HG03558 (cell line): ENCODE measurements around the gene KLHL33.

Source experiments
- ATAC-seq: cut with Tn5 transposase; IDR thresholded peaks from one replicate; pipeline ENCODE4 v1.9.1; 2021; ENCODE audit warnings: moderate number of reproducible peaks; ENCODE audit not compliant: unreplicated experiment; ENCODE audit errors: extremely low read depth

Gene KLHL33

DNA sequence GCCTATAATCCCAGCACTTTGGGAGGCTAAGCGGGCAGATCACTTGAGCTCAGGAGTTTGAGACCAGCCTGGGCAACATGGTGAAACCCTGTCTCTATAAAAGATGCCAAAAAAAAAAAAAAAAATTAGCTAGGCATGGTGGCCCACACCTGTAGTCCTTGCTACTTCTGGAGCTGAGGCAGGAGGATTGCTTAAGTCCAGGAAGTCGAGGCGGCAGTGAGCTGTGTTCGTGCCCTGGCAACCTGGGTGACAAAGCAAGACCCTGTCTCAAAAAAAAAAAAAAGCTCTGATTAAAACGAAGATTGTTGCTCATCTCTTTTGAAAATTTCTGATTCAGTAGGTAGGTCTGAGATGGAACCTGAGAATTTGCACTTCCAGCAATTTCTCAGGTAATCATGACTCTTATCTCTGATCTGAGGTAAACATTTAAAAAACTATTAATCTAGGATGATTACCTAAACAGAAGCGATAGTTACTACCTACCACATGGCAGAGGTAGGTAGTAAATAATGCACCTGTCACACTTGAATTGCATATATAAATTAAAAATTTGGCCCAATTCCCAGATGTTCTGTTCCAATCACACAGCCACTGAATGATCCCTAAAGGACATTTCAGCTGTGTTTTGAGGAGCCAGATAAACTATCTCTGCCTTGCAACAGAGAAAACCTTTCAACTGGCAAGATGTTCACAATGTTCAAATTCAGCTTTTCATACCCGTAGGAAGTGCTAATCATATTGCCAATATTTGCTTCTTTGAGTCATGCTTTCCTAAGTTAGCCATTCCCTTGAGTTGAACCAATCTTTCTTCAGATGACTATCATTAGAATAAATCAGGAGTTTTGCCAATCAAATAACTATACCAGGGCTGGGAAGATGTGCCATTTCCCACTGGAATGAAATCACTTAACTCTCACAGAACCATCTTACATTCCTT is 18.4 kb downstream of the KLHL33 start:
- no peak for ATAC-seq

DNA sequence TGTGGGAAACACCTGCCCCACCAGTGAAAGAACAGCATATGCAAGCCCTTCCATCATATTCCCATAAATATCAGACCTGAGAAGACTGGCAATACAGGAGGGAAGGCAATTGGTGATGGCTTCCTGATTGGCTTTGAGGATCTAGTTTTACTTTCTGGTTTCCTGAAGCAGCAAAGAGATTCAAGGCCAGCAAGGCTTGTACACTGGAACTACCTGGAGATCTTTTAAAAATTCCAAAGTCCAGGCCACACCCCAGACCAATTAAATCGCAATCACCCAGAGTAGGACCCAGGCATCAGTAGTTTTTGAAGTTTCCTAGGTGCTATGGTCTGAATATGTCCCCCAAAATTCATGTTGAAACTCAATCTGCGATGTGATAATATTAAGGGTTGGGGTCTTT is 19.7 kb downstream of the KLHL33 start:
- ATAC-seq: no peak

DNA sequence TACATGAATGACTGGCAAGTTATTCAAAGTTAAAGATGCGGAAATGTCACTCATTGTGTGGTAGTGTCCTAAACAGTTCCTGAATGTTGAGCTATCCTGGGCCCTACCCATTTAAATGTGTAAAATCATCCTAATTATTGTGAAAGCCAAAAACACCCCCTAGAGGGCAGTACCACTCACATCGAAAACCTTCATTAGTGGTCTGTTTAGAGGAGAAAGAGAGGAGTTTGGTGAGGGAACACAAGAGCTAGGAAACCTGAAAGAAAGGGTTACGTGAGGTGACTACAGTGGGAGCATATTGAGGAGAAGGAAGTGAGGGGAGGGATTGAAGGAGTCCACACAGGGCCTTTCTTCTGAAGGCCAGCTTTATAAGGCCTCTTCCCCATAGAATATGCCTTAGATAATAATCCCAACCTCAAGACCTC is 20.2 kb downstream of the KLHL33 start:
- ATAC-seq: no peak

DNA sequence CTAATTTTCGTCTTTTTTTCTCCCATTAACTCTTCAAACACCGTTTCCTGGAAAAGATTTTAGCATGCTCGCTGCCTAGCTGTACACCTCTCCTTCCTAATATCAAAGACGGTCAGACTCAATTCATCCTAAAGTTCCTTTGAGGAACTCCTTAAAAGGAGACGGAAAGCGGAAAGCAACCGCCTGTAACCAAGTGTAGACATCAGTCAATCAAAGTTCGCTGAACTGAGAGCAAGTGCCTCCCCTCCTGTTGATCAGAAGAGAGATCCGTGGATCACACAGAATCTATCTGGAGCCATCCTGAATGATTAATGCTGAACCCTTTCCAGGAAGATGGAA is 22.3 kb downstream of the KLHL33 start:
- ATAC-seq: no peak

DNA sequence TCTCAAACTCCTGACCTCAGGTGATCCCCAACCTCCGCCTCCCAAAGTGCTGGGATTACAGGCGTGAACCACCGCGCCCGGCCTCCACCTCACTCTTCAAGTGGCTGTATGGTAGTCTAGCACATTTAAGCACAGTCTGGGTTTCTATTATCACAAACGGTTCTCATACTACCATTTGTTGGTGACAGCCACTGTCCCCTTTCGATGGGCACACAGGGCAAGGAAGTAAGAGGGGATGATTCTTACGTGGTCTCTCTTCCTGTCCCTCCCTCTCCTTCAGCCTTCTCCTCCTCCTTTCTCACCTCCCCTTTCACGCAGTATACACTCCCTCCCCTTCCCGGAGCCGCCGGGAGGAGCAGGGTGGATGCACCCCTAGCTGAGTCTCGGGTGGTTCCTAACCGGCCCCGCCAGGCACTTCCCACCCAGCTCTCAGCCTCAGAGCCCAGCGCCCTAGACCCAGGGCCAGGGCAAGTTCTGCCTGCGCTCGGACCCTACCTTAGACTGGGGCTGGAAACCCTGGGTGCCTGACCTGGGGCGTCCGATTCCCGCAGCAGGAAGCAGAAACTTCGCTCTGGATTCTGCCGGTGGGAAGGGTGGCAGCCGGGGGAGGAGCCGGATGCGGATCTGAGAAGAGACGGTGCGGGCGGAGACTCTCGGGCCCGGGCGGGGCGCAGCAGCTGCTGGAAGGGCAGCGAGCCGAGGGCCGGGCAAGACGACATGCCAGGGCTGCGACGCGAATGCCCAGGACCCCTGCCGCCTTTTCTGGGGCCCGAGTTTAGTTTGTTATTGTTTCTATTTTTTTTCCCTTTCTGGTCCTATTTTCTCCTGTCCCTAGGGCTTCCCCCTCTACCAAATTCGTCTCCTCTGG is 22.9 kb downstream of the KLHL33 start, which contains the start of gene TEP1:
Gene TEP1, minus strand, starts transcription at position 626 of the 868 bp plus-strand sequence. CDS start 5,062 bp downstream, outside the sequence.
- no peak for ATAC-seq

DNA sequence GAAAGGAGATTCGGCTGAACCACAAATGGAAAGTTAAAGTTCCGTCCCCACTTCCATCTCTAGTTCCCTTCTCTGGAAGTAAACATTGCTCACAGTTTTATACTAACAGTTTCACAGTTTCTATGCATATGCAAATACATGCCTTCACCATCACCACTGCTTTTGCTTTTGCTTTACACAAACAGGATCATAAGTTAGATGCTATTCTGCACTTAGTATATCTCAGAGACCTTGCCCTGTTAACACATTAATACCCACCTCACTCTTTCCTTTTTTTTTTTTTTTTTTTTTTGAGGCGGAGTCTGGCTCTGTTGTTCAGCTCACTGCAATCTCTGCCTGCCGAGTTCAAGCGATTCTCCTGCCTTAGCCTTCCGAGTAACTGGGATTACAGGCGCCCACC is 23.6 kb downstream of the KLHL33 start:
- ATAC-seq: peak; percentile 40

DNA sequence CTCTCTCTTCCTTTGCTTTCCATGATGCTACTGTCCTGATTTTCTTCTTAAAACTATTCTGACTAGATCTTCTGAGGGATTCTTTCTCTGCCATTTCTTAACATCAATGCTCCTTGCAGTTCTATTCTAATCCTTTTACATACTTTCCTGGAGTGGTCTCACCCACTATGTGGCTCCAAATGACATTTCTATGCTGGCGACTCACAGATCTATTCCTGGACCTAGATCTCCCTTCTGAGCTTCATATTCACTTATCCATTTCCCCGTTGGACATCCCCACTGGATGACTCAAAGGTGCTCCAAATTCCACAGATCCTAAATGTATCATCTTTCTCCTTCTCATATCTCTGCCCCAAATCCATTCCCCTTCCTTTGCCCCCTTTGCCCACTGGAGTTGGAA is 26.7 kb downstream of the KLHL33 start:
- ATAC-seq: no peak

DNA sequence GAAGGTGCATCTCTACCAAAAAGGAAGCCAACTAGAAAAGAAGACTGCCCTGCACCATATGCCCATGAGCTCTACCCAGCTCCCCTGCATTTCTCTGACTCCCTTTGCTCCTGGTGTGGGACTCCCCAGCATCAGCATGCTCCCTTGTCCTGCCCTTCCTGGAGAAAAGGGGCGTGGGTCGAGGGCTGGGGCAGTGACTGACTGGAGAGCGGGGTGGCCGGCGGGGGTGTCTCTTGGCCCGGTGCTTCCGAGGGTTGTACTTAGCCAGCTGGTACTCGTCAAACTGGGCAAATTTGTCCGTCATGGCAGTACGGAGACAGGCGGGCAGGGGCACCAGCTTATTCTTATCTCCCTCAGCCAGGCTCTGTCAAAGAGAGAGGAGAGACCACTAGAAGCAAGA is 32.4 kb downstream of the KLHL33 start:
- no peak for ATAC-seq

DNA sequence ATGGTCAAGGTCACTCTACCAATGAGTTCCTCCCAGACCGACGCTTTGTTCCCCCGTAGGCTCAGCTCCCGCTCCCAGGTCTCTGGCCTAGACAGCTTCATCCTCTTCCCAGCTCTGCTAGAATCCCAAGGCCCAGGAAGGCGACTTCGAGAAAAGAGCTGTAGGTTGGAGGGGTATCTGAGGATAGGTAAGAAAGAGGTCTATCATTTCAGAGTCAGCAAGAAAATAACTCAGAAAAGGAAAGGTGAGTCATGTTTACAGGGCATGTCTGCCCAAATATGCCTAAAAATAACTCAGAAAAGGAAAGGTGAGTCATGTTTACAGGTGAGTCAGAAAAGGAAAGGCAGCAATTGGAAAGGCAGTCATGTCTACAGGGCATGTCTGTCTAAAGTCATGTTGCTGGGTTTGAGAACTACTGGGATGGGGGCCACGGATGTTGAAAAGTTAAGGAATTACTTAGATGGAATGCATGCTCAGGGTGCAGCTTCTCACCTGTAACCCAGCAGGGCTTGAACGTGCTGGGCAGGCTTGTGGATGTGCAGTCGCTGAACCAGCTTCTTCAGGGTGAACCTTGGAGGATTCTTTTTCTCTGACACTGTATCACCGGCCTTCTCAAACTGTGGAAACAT is 34.9 kb downstream of the KLHL33 start:
- ATAC-seq: no peak

DNA sequence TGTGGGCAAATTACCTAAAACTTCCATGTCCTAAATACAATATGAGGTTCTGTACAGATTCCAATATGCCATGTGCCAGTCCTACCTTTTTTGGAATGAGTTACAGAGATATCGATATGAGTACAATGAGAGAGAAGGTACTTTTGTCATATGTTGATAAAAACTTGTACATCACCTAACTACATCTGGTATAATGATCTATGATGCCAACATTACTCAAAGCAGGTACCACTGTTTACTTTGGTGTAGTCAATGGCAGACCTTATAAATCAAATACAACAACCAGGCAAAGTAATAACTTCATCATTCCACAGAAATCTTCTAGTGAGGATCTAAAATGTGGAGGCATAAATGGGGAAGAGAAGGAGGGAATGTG is 35.4 kb downstream of the KLHL33 start:
- ATAC-seq: no peak

DNA sequence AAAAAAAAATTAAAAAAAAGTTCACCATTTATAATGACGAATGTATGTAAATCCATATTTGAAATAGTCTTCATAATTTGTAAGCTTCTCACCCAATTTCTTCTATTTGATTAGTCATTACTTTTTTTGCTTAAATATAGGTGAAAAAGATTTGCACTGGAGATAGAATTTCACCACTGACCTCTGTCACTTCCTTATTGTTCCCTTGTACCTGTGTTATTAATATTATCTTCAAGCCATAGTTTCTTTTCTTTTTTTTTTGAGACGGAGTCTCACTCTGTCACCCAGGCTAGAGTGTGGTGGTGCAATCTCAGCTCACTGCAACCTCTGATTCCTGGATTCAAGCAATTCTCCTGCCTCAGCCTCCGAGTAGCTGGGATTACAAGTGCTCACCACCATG is 38.5 kb downstream of the KLHL33 start:
- ATAC-seq: no peak

DNA sequence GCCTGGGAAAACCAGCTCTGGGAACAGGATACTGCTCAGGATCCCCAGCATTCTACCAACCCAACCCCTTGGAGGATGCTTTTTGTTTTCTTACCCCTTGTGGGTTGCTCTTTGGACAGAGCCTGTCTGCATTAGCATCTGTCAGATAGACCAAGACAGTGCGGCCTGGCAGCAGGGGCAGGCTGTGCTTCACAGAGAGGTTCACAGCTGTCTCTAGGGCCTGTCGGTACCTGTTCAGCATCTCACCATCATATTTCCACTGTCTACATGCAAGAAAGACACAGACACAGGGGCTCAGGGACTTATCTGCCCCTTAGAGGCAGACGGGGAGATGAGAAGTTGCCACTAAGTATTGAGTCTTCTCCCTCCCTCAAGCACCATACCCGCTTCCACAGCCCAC is 44.5 kb downstream of the KLHL33 start:
- no peak for ATAC-seq

DNA sequence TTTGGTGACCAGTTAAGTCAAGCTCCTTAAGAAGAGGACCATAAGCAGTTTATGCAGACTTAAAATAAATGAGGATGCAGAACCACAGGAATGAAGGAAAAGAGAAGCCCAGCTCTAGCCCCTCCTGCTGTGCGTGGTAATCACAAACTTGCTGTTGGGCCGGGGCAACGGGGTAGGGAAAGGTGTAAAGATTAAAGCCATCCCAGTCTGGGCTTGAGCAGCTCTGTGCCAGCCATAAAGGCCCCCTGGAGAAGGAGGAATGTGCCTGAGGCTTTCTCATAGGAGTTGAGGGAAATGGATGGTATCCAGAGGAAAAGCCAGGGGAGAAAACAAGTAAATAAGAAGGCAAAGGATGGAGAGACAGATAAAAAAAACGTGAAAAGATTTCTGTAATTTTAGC is 47.8 kb downstream of the KLHL33 start:
- ATAC-seq: no peak

DNA sequence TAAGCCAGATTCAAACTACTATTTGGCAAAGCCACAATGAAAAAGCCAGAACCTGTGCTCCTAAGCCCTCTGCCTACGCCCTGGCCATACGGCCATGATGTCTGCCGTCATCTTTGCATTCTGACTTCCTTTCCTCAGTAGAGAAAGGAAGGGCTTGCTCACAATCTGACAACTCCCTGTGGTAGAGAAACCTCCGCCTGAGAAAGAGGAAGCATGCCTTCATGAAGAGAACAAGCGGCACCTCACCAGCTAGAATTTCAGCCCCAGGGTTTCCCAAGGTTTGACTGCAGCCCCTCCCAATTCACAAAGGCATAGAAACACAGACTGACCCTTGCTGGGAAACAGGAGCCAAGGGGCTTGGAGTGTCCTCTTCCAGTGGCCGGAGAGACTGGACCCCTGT is 48.4 kb downstream of the KLHL33 start:
- no peak for ATAC-seq

DNA sequence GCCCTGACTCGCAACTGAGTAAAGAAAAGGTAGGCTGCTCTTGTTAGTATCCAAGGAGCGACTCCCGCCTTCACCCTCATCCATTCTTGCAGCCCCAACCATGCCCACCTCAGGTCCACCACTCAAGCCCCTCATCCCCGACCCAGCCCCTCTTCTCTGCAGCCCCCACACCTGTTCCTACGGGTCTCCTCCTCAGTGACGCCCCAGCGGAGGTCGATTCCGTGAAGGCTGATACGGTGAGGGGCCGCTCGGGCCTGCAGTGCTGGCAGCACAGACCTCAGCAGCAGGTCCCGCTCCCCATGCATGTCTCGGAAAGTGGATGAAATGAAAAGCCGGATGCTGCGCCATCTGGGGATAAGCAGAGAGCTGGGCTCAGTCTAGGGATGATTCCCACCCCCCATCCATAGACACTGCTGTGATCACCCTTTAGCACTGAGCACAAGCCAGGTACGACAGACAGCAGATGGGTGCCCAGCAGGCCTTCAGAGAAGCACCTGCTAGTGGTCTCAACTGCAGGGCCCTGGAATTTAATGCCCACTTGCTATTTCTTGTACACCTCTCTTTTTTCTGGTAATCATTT is 49.6 kb downstream of the KLHL33 start:
- no peak for ATAC-seq

DNA sequence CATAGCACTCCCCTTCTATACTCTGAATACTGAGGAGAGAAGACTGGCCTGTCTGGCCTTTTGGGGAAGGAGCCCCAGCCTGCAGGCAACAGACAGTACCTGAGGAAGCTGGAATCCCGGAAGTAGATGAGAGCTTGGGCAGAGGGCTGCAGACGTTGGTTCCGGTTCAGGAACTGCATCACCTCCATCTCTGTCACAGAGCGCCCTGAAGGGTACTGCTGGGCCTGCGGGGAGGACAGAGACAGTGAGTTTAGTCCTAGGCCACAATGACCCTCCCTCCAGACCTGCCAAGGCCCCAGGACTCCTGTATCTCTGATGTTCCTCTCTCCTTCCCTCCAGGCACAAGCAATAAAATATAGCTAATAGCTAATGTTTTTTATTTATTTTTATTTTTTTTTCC is 51.1 kb downstream of the KLHL33 start:
- no peak for ATAC-seq

DNA sequence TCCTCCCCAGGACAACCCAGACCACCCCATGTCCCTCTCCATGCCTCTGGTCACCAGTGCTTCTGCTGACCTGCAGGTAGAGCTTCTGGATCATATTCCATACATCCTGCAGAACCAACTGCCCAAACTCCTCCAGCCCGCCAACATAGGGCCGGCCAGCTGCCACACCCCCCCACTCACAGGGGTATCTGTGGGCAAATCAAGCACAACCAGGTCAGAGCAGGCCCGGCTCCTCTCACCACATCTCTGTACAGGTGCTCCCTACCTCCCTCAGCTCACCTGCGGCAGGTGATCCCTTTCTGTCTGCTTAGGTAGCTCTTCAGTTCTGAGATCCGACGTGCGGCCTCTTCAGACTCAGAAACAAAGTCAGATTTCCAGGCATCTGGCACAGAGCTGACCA is 51.6 kb downstream of the KLHL33 start:
- ATAC-seq: no peak

DNA sequence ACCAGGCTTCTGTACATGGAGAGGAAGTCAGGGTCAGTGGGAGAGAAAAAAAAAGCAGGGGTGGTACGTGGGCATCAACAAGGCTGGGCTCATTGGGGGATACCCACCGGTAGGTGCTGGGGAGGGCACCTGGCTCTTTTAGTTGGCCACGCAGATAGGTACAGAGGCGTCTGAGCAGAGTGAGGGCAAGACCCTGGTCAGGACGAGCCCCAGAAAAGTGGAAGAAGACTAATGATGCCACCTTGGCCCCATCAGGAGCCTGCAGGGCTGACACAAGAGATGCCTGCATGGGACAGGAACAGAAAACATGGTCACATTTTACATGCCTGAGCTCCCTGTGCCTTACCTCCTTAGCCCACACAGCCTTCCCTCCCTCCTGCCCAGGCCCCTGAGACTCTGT is 52.3 kb downstream of the KLHL33 start:
- no peak for ATAC-seq

DNA sequence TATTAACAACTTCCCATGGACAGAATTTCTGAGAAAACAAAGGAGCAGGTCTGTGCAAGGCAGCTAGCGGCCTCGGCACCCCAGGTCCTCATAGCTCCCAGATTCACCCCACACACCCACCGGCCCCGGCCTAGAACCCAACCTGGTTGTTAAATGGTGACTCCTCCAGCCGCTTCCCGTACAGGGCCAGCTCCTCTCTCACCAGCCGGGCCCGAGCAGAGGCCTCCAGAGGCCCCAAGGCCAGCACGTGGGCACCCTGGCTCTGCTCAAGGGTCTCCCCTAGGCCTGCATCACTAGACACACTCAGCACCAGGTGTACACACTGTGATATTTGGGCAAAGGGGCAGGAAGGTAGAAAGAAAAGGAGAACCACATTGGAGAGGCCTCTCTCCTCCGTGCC is 52.9 kb downstream of the KLHL33 start:
- no peak for ATAC-seq

DNA sequence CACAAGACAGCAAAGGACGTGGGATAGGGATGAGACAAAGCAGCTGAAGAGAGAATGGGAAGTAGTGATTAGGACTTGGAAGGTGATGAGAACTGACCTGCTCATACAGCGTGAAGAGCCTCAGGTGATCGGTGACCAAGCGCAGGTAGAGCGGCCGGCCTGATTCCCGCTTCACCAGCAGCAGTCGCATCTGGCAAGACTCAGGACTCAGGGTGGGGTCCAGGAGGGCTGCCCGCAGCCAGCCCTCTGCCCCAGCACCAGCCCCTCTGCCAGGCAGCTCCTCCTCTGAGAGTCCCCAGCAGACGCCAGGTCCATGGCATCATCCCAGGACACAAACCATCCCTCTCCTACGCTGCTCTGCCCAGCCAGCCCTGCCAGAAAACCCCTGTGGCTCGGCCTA is 53.4 kb downstream of the KLHL33 start:
- no peak for ATAC-seq

DNA sequence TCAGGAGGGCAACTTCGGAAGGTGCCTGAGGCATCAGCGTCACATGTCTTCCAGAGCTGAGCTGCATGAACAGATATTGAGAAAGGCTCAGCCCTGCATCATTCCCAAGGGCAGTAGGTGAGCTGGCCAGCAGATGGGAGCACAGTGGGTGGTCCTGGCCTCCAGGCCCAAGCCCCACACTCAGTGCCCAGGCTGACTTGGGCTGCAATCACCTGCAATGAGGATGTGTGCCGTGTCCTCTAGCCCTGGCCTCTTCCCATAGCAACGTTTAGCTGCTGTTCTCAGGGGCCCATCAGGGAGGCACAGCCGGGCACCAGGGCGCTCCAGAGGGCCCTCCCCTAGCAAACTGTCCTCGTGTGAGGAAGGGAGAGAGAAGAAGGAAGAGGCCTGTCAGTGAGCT is 54.6 kb downstream of the KLHL33 start:
- no peak for ATAC-seq
